Measurements from ENCODE around the gene FGF3.

Gene FGF3

GRCh38 chr11:69818603-69819441 lies at the start of gene FGF3:
Gene FGF3, minus strand, starts transcription at chr11:69819416. Its CDS starts 483 bp downstream, at chr11:69818933.
- no peak for DNase-seq (ENCODE audit: low read depth)

- DNase-seq (ENCODE audit: low read depth), result no peak
These were observed 49.7 kb upstream of the FGF3 start for GRCh38 chr11:69868871-69869270.

DNA sequence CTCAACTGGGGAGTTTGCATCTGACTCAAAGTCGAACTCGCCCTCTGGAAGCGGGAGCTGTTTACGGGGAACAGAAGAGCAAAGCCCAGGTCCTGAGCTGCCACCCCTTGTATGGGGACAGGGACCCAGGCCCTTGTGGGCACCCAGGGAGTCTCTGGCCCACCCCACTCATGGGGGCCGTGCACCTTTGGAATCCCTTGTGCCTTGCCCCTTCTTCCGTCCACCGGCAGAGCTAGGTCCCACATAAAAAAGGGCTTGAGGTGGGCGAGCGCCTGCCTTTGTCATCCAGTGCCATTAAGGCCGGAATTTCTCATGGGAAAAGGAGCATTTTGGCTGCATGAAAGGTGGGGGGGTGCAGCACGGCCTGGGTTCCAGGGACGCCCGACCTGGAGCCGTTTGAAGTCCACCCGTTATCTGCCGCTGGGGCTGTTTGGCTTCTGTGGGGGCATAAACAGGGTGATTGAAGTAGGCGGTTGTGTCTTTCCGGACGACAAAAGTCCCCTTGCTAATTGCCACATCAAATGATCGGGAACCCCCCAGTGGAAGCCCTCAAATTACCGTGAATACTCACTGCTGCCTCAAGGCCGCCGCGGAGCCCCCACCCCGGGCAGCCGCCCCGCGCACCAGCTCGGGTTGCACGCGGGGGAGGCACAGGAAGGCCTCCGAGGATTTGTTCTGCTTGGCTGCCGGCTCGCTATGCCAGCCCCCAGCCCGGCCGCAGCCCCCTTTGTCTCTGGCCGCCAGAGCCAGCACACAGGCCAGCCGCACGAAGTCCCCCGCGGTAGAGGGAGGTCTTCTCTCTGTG lies 49.0 kb upstream of the FGF3 start:
- no peak for DNase-seq (ENCODE audit: low read depth)

GRCh38 chr11:69867076-69868005 lies 48.1 kb upstream of the FGF3 start:
- DNase-seq (ENCODE audit: low read depth), result no peak

DNA sequence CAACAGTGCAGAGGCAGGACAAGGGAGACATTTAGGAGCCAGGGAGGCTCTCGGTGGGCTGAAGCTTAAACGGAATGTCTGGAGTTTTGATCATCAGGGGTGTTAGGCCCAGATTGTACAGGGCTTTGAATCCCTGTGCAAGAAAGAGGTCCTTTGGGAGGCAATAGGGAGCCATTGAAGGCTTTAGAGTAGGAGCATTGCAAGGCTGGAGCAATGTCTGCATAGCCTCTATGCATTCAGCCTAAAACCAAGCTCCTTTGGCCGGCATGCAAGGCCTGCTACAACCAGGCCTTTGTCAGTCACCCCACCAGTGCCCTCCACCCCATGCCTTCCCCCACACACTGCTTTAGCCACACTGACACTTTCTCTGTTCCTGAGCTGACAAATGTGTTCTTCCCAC lies 47.4 kb upstream of the FGF3 start:
- DNase-seq (ENCODE audit: low read depth), result no peak

DNA sequence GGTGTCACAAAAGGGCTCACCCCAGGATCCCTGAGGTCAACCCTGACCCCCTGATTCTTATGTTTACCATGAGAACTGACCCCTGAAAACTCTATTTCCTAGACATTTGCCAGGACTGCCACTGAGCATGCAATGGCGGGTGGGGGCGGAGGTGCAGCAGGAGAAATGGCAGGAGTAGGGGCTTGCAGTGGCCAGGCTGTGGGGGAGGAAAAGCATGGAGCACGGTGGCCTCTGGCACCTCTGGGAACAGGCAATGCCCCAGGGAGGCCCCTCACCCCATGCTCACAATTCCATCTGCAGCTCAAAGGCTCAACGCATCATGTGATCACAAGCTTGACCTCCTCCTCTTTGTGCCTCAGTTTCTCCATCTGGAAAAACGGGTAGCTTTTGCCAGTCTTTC lies 46.5 kb upstream of the FGF3 start:
- DNase-seq (ENCODE audit: low read depth), result no peak

- DNase-seq (ENCODE audit: low read depth), result no peak
These were observed 45.8 kb upstream of the FGF3 start for GRCh38 chr11:69864686-69865661.

- DNase-seq (ENCODE audit: low read depth), result no peak
These were observed 44.5 kb upstream of the FGF3 start for GRCh38 chr11:69863544-69864200.

- DNase-seq (ENCODE audit: low read depth), result no peak
These were observed 43.8 kb upstream of the FGF3 start for GRCh38 chr11:69862797-69863543.

DNA sequence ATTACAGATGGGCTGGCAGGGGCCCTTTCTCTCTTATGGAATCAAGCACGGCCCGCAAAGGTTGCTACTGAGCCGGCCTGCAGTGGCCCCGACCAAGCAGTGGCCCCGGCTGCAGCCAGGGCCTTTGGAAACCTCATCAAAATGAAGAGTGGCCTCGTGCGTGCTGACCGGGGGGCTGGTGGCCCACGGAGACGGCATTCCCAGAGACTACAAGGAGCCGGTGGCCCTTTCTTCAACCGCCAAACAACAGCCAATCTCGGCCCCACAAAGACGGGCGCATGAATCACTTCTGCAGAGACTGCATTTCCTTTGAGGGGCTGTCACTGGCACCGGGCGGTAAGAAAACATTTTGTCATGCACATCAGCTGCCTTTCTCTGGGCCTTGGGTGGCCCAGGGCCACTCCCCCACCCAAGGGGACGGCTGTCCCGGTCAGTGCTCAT lies 43.1 kb upstream of the FGF3 start:
- DNase-seq (ENCODE audit: low read depth), result no peak

GRCh38 chr11:69861901-69862300 lies 42.7 kb upstream of the FGF3 start:
- DNase-seq (ENCODE audit: low read depth), result no peak

GRCh38 chr11:69860796-69861445 lies 41.7 kb upstream of the FGF3 start:
- no peak for DNase-seq (ENCODE audit: low read depth)

- no peak for DNase-seq (ENCODE audit: low read depth)
These were observed 41.0 kb upstream of the FGF3 start for GRCh38 chr11:69860244-69860643.

GRCh38 chr11:69859275-69859934 lies 40.2 kb upstream of the FGF3 start:
- no peak for DNase-seq (ENCODE audit: low read depth)

DNA sequence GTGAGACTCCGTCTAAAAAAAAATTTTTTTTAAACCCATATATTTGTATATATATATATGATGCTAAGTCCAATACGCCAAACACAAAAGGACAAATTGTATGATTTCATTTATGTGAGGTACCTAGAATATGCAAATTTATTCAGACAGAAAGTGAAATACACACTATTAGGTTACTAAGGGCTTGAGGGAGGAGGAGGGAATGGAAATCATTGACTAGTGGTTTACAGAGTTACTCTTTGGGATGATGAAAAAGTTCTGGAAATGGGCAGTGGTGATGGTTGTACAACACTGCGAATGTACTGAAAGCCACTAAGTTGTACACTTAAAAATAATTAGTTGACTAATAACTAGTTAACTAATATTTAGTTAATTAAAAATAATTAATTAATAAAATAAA lies 36.2 kb upstream of the FGF3 start:
- DNase-seq (ENCODE audit: low read depth), result no peak

DNA sequence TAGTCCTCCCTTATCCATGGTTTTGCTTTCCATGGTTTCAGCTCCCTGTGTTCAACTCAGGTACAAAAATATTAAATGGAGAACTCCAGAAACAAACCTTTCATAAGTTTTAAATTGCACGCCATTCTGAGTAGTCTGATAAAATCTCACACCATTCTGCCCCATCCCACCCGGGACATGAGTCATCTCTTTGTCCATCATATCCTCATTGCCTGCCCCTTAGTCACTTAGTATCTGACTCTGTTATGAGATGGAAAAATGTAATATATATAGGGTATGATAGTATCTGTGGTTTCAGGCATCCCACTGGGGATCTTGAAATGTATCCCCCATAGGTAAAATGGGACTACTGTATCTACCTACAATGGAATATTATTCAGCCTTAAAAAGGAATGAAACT lies 35.5 kb upstream of the FGF3 start:
- DNase-seq (ENCODE audit: low read depth), result no peak

GRCh38 chr11:69852056-69852455 lies 32.8 kb upstream of the FGF3 start:
- DNase-seq (ENCODE audit: low read depth), result no peak

- no peak for DNase-seq (ENCODE audit: low read depth)
These were observed 29.0 kb upstream of the FGF3 start for GRCh38 chr11:69848201-69848600.

GRCh38 chr11:69844396-69844795 lies 25.2 kb upstream of the FGF3 start:
- DNase-seq (ENCODE audit: low read depth), result no peak

Data from CMK (cell line).